GM21423 (cell line): ENCODE data around the gene SYT5.
"Not testable (repeated sequence)": the region's sequence is repeated elsewhere in the genome, so short reads cannot be mapped to it uniquely, and the experiment has no call there.

ENCODE experiments used
- ATAC-seq: cut with Tn5 transposase; IDR thresholded peaks from one replicate; pipeline ENCODE4 v1.9.1; 2021; ENCODE audit warnings: mild to moderate bottlenecking, moderate library complexity; ENCODE audit not compliant: unreplicated experiment

SYT5 gene

DNA sequence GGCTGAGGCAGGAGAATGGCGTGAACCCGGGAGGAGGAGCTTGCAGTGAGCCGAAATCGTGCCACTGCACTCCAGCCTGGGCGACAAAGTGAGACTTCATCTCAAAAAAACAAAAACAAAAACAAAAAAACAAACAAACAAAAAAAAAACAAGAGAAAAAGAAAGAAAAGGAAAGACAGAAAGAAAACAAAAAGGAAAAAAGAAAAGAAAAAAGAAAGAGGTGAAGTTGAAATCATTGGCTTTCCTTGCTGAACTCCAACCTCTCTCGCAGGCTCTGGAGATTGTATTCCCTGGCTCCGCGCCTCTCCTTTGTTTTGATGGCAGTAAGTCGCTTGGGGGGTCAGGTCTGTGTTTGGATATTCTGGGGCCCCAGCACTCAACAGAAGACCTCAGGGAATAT lies 7.8 kb downstream of the SYT5 start:
- ATAC-seq = not testable (repeated sequence)

DNA sequence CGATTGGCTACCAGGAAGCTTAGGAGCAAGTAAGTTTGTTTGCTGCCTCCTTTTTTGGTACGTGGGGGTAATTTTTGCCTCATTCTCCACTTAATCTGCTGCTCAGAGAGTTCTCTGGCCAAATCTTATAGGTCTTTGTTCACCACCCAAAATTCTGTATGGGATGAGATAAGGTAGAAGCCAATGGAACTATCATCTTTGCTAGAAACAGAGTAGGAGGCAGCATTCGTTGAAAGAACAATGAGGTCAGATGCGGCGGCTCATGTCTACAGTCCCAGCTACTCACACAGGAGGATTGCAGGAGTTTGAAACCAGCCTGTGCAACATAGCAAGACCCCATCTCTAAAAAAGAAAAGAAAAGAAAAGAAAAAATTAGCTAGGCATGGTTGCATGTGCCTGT lies 8.6 kb downstream of the SYT5 start:
- ATAC-seq = no peak

DNA sequence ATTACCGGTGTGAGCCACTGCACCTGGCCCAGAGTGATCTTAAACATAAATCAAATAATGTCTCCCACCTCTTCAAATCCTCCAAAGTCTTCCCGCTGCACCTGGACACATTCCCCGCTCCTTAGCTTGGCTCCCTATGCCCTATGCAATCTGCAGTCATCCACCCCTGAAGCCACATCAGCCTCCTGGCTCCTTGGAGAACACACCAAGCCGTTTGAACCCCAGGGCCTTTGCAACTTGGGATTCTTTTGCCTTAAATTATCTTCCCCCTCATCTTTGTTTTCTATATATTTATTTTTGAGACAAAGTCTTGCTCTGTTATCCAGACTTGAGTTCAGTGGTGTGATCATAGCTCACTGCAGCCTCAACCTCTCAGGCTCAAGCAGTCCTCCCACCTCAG lies 11.0 kb downstream of the SYT5 start:
- ATAC-seq = no peak

DNA sequence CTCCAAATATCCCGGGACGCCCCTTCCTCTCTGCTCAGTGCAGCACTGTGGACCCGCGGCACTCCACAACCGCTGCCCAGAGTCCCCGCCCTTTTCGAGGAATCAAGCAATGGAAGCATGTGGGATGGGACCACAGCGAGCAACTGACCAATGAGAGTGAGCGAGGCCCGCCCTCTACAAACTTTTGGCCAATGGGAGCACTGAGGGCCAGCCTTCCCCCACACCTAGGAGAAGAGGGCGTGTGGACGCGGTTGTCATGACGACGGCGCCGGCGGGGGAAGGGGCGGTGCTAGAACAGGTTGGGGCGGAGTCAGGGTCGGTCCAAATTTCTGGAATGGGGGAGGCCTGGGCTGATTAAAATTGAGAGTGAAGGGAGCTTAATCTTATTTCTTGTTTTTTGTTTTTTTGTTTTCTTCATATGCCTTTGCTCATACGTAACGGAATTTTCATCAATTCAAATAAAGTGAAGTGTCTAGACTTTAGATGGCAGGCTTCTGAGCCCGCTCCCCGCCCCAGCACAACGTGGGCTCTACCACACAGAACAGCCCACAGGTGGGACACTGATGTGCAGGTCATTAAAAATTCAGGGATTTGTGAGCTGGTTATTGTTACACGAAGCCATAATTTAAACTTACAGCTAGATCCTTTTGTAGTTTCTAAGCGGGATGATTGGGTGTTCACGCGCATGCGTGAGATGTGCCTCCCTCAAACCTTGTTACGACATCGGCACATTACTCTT lies 13.4 kb downstream of the SYT5 start, which contains the start of gene DNAAF3:
DNAAF3 (minus strand) TSS at position 84 of the 739 bp plus-strand sequence. CDS start 200 bp downstream, outside the sequence.
- peak; percentile 86 for ATAC-seq

GRCh38 chr19:55165952-55166529 lies 14.0 kb downstream of the SYT5 start:
- no peak for ATAC-seq

GRCh38 chr19:55161571-55162322 lies 18.3 kb downstream of the SYT5 start:
- ATAC-seq = no peak

- ATAC-seq = no peak
Observed at GRCh38 chr19:55160986-55161365, 19.1 kb downstream of the SYT5 start.

- peak; percentile 56 for ATAC-seq
Observed at GRCh38 chr19:55160128-55160985, 19.7 kb downstream of the SYT5 start.

- no peak for ATAC-seq
Observed at GRCh38 chr19:55158848-55159749, 21.0 kb downstream of the SYT5 start.

DNA sequence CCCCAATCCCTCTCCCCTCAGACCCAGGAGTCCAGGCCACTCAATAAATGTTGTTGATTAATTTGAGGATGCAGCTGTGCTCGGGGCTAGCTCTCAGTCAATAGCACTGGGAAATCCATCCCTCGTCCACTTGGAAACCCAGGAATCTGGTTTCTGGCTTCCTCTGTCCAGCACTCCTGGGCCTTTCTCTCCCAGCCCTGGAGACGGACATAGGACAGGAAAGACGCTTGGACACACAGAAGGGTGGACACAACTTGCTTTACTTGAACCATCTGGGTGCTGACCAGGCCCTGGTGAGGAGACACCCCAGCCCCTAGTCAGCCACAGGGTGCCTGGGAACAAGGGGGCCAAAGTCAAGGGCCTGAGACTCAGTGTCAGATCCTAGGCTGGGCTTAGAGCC lies 21.7 kb downstream of the SYT5 start:
- no peak for ATAC-seq

GRCh38 chr19:55157064-55157908 lies 22.8 kb downstream of the SYT5 start, which contains the start of gene TNNI3:
Gene TNNI3 (minus strand): TSS chr19:55157732. CDS start chr19:55157589, 143 bp downstream.
- ATAC-seq = no peak

DNA sequence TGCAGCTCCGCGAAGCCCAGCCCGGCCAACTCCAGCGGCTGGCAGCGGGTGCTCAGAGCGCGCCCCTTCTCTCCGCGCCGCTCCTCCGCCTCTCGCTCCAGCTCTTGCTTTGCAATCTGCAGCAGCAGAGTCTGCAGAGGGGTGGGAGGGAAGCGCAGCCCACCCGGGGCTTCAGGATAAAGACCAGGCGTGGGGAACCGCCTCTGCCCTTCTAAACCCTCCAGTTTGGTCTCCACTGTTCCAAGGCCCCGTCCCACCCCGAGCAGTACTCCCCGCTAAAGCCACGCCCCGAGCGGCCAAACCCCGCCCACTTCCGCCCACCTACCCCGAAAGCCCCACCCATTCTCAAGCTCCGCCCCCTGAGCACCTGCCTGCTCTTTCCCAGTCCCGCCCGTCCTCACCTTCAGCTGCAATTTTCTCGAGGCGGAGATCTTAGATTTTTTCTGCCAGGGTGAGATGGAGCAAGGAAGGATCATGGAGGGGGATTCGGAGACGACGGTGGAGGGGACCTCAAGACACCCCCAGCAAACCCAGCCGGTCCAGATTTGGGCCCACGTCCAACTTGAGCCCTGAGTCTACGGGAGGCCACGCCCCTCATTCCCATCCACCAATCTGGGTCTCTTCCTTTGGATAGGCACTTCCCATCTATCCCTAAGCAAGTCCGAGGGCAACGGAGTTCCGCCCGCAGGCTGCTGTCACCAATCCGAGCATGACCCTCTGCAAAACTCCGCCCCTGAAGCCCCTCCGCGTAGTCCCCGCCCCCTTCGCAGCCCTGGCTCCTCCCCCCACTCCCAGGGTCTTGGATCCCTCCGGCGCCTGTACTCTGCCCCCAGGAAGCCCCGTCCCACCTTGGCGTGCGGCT lies 23.7 kb downstream of the SYT5 start:
- no peak for ATAC-seq

DNA sequence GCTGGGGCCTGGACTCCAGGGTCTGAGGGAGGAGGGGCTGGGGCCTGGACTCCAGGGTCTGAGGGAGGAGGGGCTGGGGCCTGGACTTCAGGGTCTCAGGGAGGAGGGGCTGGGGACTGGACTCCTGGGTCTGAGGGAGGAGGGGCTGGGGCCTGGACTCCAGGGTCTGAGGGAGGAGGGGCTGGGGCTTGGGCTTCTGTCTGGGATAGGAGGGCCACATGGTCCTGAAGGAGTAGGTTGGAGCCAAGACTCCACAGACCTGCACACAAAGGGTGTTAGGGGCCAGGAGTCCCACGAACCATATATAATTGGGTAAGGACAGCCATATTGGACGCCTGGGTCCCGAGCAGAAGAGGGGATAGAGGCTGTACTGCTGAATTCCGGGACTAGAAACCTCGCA lies 24.3 kb downstream of the SYT5 start:
- ATAC-seq = not testable (repeated sequence)

- ATAC-seq = no peak
Observed at GRCh38 chr19:55153652-55154264, 26.3 kb downstream of the SYT5 start.

DNA sequence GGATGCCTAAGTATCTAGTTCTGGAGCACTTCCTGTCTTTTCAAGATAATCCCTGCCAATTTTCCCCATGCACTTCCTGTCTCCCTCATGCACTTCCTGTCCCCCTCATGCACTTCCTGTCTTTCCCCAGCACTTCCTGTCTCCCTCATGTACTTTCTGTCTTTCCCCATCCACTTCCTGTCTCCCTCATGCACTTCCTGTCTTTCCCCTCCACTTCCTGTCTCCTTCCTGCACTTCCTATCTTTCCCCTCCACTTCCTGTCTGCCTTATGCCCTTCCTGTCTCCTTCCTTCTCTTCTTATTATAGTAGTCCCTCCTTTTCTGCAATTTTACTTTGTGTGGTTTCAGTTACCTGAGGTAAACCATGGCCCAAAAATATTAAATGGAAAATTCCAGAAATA lies 28.1 kb downstream of the SYT5 start:
- ATAC-seq = no peak

GRCh38 chr19:55149078-55150003 lies 30.7 kb downstream of the SYT5 start, which contains the start of gene TNNT1:
Gene TNNT1 (minus strand): TSS chr19:55149206. CDS start chr19:55147157, 2,049 bp downstream.
- ATAC-seq = no peak
